Stomach smooth muscle (tissue), 2 donors: Measurements from ENCODE around the gene TUBG2.
"Not testable (repeated sequence)": the region's sequence is repeated elsewhere in the genome, so short reads cannot be mapped to it uniquely, and the experiment has no call there.

ENCODE experiments used
- H3K27ac ChIP-seq: one replicate; pipeline ENCODE4 v1.7.0; 2013; ENCODE audit warnings: mild to moderate bottlenecking, low read length, inconsistent platforms
- H3K27me3 ChIP-seq, 2 donors: one replicate each; pipeline ENCODE4 v1.7.0; 2013; ENCODE audit warnings: low read length in 2 of 2; ENCODE audit not compliant: insufficient read depth in 2 of 2, control insufficient read depth in 1 of 2
- H3K36me3 ChIP-seq, 2 donors: one replicate each; pipeline ENCODE4 v1.7.0; 2013; ENCODE audit warnings: low read length in 2 of 2; ENCODE audit not compliant: control insufficient read depth in 2 of 2, insufficient read depth in 2 of 2
- H3K4me1 ChIP-seq: one replicate; pipeline ENCODE4 v1.7.0; 2013; ENCODE audit warnings: low read length; ENCODE audit not compliant: control insufficient read depth, insufficient read depth
- H3K4me3 ChIP-seq, 2 donors: one replicate each; pipeline ENCODE4 v1.7.0; 2013; ENCODE audit warnings: low read length in 2 of 2
- H3K9ac ChIP-seq, 2 donors: one replicate each; pipeline ENCODE4 v1.7.0; 2013; ENCODE audit warnings: low read length in 2 of 2, mild to moderate bottlenecking in 1 of 2
- H3K9me3 ChIP-seq, 2 donors: one replicate each; pipeline ENCODE4 v1.7.0; 2013; ENCODE audit warnings: low read length in 2 of 2; ENCODE audit not compliant: control insufficient read depth in 2 of 2
- donor health status: healthy.
- donor health status: Pancreatic carcinoma.

Gene TUBG2

DNA sequence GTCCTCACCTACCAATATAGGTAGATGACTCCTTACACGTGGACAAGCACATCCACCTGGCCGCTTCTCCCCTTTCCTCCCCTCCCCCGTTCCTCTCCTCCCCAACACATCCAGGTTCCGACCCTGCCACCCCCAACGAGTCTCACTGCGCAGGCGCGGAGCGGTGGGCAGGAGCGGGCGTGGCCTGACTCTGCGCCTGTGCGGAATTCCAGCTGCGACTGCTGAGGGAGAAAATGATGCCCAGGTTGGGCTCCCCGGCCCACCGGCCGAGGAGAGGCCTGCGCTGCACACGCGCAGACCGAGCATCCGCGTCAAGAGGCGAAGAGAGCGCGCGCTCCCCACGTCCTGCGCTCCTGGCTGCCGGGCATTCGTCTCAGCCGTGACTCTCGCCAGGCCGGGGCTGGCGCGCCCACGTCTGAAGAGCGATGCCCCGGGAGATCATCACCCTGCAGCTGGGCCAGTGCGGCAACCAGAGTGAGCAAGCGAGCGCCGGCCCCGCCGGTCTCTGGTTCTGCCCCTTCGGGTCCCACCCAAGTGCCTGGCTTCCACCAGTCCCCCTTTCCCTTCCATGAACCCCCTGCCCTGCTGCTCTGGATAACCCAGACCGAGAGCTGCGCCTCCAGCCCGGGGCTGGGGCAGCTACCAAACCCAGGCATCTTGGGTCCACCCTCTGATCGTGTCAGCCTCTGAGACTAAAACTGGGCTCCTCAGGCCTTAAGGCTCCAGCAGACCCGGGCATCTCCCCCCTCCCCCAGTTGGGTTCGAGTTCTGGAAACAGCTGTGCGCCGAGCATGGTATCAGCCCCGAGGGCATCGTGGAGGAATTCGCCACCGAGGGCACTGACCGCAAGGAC, at the start of gene TUBG2:
TUBG2 (plus strand) TSS at position 206 of the 853 bp plus-strand sequence; CDS start at position 426, 220 bp downstream.
- Histone ChIP-seq H3K9me3 (no peaks in the 10 kb centered on the region), H3K4me1 (peaks cover 18% of the 10 kb centered on the region), H3K36me3 (peaks cover 4 to 17% of the 10 kb centered on the region in 2 donors), H3K27me3 (no peaks in the 10 kb centered on the region), H3K4me3 (peak within 1 kb of the TSS; percentile 71 to 83), H3K9ac (peak within 1 kb of the TSS; percentile 73 to 84), H3K27ac (peak within 1 kb of the TSS; percentile 55)

- Histone ChIP-seq H3K36me3 (peaks cover 23 to 26% of the 10 kb centered on the region in 2 donors), H3K4me1 (peaks cover 24% of the 10 kb centered on the region), H3K27ac (peak overlapping the region; percentile 70), H3K4me3 (peak overlapping the region; percentile 72 to 98), H3K9ac (peak overlapping the region; percentile 69 to 85)
- H3K27me3 ChIP-seq, H3K9me3 ChIP-seq: not testable (repeated sequence)
Measured at GRCh38 chr17:42609814-42610801, 49.0 kb upstream of the TUBG2 start.

DNA sequence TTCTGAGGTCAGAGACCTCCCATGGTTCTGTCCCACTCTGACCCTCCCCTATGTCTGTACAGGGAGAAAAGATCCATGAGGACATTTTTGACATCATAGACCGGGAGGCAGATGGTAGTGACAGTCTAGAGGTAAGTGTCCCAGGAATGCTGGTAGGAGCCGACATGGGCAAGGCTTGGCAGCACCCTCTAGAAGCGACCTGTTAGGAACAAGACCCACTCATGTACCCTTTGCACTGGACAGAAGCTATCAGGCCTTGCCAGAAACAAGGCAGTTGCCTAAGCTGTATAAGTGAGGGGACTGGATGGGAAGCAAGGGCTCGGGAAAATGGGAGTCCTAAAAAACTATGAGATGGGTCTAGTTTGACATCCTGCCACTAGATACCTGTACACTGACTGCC, 47.1 kb upstream of the TUBG2 start:
- H3K9me3 ChIP-seq, result no peaks in the 10 kb centered on the region
- H3K27me3 ChIP-seq, result no peaks in the 10 kb centered on the region
- no peak overlapping the region for H3K9ac ChIP-seq
- no peak overlapping the region for H3K4me3 ChIP-seq
- peaks cover 19% of the 10 kb centered on the region for H3K4me1 ChIP-seq
- no peak overlapping the region for H3K27ac ChIP-seq
- peaks cover 31% of the 10 kb centered on the region in 2 donors for H3K36me3 ChIP-seq

GRCh38 chr17:42613699-42614295, 45.3 kb upstream of the TUBG2 start:
- H3K27me3 ChIP-seq, result no peaks in the 10 kb centered on the region
- peaks cover 31% of the 10 kb centered on the region in 2 donors for H3K36me3 ChIP-seq
- H3K4me1 ChIP-seq, result peaks cover 19% of the 10 kb centered on the region
- H3K27ac ChIP-seq, result no peak overlapping the region
- H3K4me3 ChIP-seq, result no peak overlapping the region
- no peaks in the 10 kb centered on the region for H3K9me3 ChIP-seq
- H3K9ac ChIP-seq, result no peak overlapping the region

DNA sequence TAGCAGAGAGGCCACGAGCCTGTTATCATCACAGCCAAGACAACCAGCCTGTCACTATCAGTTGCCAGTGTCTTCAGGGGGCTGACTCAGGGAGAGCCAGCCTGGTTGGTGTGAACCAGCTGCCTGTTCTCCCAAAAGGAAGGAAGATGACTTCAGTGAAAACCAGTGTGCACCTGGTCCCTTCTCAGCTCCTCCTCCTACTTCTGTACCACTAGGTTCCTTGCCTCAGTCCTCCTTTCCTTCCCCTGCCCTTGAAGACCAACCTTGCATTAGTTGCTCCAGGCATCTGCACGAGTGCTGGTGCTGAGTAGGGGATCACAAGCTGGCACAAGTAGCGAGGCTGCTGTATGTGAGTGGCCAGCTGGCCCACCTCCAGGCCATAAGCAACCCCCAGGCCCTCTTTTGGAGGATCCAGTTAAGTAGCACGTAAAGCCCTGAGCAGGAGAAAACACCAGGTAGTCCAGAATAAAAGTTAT, 41.1 kb upstream of the TUBG2 start:
- Histone ChIP-seq H3K27ac (peak overlapping the region; percentile 6), H3K9me3 (no peaks in the 10 kb centered on the region), H3K9ac (peak overlapping the region; percentile 30 to 51), H3K27me3 (no peaks in the 10 kb centered on the region), H3K4me1 (peaks cover 14% of the 10 kb centered on the region), H3K4me3 (no peak overlapping the region), H3K36me3 (peaks cover 18 to 22% of the 10 kb centered on the region in 2 donors)

DNA sequence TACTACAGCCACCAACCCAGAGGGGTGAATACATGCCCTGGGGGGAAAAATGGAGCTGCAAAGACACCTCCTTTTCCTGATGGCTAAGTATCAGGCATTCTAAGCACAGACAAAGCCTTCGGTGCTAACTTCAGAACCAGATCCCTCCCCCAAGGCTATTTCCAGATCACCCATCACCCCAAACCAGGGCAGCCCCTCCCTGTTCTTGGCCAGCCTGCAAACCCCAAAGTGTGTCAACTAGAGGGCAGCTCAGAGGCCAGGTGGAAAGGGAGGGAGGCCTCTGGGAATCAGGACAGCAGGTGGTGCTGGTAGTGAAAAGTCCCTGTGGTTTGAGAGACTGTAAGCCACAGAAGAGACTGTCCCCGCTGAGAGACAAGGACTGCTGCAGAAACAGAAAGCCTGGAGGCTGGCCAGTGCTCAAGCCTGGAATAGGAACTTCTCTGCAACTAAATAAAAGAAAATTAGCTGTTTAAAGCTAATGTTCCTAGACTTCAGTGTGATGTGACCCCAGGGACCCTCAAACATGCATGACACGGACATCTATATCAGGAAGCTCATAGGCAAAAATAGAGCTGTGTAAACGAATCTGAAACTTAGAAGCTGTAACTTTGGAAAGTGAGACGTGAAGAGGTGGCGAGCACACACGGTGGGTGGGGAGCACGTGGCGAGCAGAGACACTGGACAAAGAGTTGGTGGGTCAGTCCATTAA, 40.5 kb upstream of the TUBG2 start:
- H3K9me3 ChIP-seq, result no peaks in the 10 kb centered on the region
- peak overlapping the region; percentile 6 for H3K27ac ChIP-seq
- no peaks in the 10 kb centered on the region for H3K27me3 ChIP-seq
- H3K9ac ChIP-seq, result peak overlapping the region; percentile 30 to 51
- H3K4me1 ChIP-seq, result peaks cover 14% of the 10 kb centered on the region
- H3K4me3 ChIP-seq, result peak overlapping the region in 1 of 2 donors; percentile 35
- peaks cover 15 to 19% of the 10 kb centered on the region in 2 donors for H3K36me3 ChIP-seq

- not testable (repeated sequence) for H3K27ac ChIP-seq, H3K9ac ChIP-seq, H3K4me3 ChIP-seq, H3K9me3 ChIP-seq, H3K36me3 ChIP-seq, H3K27me3 ChIP-seq
- peaks cover 14% of the 10 kb centered on the region for H3K4me1 ChIP-seq
Measured at GRCh38 chr17:42621987-42622386, 37.1 kb upstream of the TUBG2 start.

DNA sequence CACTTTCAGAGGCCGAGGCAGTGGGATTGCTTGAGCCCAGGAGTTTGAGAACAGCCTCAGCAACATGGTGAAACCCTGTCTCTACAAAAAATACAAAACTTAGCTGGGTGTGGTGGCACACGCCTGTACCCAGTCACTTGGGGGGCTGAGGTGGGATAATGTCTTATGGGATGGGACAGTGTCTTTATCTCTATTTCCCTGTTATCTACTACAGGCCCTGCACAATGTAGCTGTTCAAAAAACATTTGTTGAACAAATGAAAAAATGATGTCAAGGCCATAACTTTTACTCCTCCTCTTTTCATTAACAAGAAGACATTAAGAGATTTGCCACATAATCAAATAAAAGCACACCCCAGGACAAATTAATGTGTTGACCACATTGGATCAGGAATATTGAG, 35.8 kb upstream of the TUBG2 start:
- no peak overlapping the region for H3K27ac ChIP-seq
- H3K36me3 ChIP-seq, result no peaks in the 10 kb centered on the region
- no peaks in the 10 kb centered on the region for H3K9me3 ChIP-seq
- H3K27me3 ChIP-seq, result no peaks in the 10 kb centered on the region
- no peak overlapping the region for H3K4me3 ChIP-seq
- H3K9ac ChIP-seq, result no peak overlapping the region
- peaks cover 8% of the 10 kb centered on the region for H3K4me1 ChIP-seq

GRCh38 chr17:42623732-42624596, 35.1 kb upstream of the TUBG2 start:
- Histone ChIP-seq H3K9ac (no peak overlapping the region), H3K4me1 (peaks cover under 1% of the 10 kb centered on the region), H3K4me3 (no peak overlapping the region), H3K27ac (no peak overlapping the region), H3K36me3 (no peaks in the 10 kb centered on the region), H3K27me3 (no peaks in the 10 kb centered on the region), H3K9me3 (no peaks in the 10 kb centered on the region)
